HL-60 (cell line): ENCODE measurements around the gene MVD.

Experiments
- CTCF ChIP-seq: IDR thresholded peaks from one replicate; pipeline ENCODE4 v1.5.1; 2011; ENCODE audit warnings: low read length, control low read depth, inconsistent platforms; ENCODE audit not compliant: insufficient read depth
- GABPA ChIP-seq: IDR thresholded peaks from 2 replicates; pipeline ENCODE4 v1.6.1; 2012; ENCODE audit warnings: low read depth
- POLR2AphosphoS5 ChIP-seq: IDR thresholded peaks from 2 replicates; pipeline ENCODE4 v1.6.1; 2012; ENCODE audit warnings: low read depth
- REST ChIP-seq: IDR thresholded peaks from 2 replicates; pipeline ENCODE4 v1.6.1; 2012; ENCODE audit warnings: low read depth; ENCODE audit not compliant: insufficient replicate concordance

GRCh38 chr16:88662222-88662842 is 559 bp downstream of the MVD start:
- no peak for TF ChIP-seq CTCF
- TF ChIP-seq POLR2AphosphoS5, result no peak
- TF ChIP-seq REST, result no peak
- no peak for TF ChIP-seq GABPA
